Activated CD8-positive, alpha-beta T cell treated with anti-CD3 and anti-CD28 coated beads for 36 hours (primary cell): Measurements from ENCODE around the gene NR2C1. TPM values are rescaled to one million over a fixed set of nuclear protein-coding genes. Genes with fewer than 3 reads are reported as not detected.
A peak's percentile ranks its signal among the peaks of the same experiment; 100 is the strongest.

ENCODE experiments used
- ATAC-seq: fragments of 200-7000 bp; cut with Tn5 transposase; one replicate; pipeline ENCODE4 v1.10.0; 2021; ENCODE audit warnings: mild to moderate bottlenecking, moderate library complexity
- CTCF ChIA-PET: fragments of 350-600 bp; sonication (Branson Sonifier 250); formaldehyde crosslinking; loops from one replicate; lab custom pipeline; 2021; ENCODE audit warnings: antibody characterized with exemption; lab: Charles Lee
- POLR2A ChIA-PET: fragments of 350-600 bp; sonication (Branson Sonifier 250); formaldehyde crosslinking; loops from one replicate; lab custom pipeline; 2021; ENCODE audit warnings: antibody characterized with exemption; lab: Charles Lee
- DNase-seq: peaks from one replicate; pipeline ENCODE4 v3.0.0-alpha.2; 2020
- H3K27ac Mint-ChIP-seq: one replicate; pipeline ENCODE4 v1.8.0; 2021; ENCODE audit warnings: mild to moderate bottlenecking, mixed read lengths
- H3K27me3 Mint-ChIP-seq: one replicate; pipeline ENCODE4 v1.8.0; 2021; ENCODE audit warnings: mixed read lengths
- H3K36me3 Mint-ChIP-seq: one replicate; pipeline ENCODE4 v1.8.0; 2021; ENCODE audit warnings: low read depth, mixed read lengths
- H3K4me1 Mint-ChIP-seq: one replicate; pipeline ENCODE4 v1.8.0; 2021; ENCODE audit warnings: low read depth, mixed read lengths
- H3K4me3 Mint-ChIP-seq: one replicate; pipeline ENCODE4 v1.8.0; 2021; ENCODE audit warnings: mild to moderate bottlenecking, moderate library complexity, mixed read lengths
- H3K9me3 Mint-ChIP-seq: one replicate; pipeline ENCODE4 v1.8.0; 2021; ENCODE audit warnings: mixed read lengths
- intact Hi-C: fragments of 100-400 bp; cut with micrococcal nuclease; formaldehyde crosslinking; loops from one replicate; pipeline ENCODE4 v1.10.0; 2022
- total RNA-seq, 2 experiments: library from RNA; stranded (reverse); gene quantifications; one replicate each; pipeline ENCODE4 v1.2.3, GENCODE V29; 2021
- TF ChIP-seq, protein P1 (sequence below): fragments of 200-600 bp; IDR thresholded peaks from one replicate; pipeline ENCODE4 v1.8.0; 2022; ENCODE audit warnings: antibody characterized with exemption, mild to moderate bottlenecking

Gene NR2C1
- total RNA-seq, 2 experiments from 2014 or later = 24.9 to 32.4 TPM

DNA sequence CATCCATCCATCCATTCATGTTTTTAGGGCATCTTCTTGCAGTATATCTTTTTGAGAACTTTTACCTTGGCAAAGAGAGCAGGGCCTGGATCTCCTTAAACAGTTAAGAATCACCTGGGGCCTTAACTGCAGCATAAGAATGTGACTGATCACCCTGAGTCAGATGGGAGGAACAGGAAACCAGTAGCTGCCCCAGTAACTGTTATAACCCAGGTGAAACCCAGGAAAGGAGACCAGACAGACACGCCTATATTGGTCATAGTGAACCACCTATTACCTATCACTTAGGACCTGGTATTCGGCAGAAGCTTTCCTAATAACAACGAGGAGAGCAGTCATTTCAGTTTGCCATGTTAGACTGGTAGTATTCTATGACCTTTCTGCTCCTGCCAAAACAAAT, 43.4 kb upstream of the NR2C1 start:
- no peaks in the 10 kb centered on the region for H3K27me3 Mint-ChIP-seq
- DNase-seq (no peak), ATAC-seq (peak; percentile 58)
- H3K36me3 Mint-ChIP-seq = no peaks in the 10 kb centered on the region
- intact Hi-C loops = loop anchor here (2.0 to 5.0 kb wide), 2 partner anchors 216 to 418 kb away; no protein-coding TSS in a partner anchor
- ChIA-PET CTCF (interaction anchor here (0.8 to 4.7 kb wide), 19 partner anchors 8 to 700 kb away, joined by 3 to 50 read pairs (median 4); partner anchors contain the start of genes FGD6 and VEZT), POLR2A (no interaction called here)
- TF ChIP-seq, protein P1, sequence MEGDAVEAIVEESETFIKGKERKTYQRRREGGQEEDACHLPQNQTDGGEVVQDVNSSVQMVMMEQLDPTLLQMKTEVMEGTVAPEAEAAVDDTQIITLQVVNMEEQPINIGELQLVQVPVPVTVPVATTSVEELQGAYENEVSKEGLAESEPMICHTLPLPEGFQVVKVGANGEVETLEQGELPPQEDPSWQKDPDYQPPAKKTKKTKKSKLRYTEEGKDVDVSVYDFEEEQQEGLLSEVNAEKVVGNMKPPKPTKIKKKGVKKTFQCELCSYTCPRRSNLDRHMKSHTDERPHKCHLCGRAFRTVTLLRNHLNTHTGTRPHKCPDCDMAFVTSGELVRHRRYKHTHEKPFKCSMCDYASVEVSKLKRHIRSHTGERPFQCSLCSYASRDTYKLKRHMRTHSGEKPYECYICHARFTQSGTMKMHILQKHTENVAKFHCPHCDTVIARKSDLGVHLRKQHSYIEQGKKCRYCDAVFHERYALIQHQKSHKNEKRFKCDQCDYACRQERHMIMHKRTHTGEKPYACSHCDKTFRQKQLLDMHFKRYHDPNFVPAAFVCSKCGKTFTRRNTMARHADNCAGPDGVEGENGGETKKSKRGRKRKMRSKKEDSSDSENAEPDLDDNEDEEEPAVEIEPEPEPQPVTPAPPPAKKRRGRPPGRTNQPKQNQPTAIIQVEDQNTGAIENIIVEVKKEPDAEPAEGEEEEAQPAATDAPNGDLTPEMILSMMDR = no peak
- no peak overlapping the region for H3K27ac Mint-ChIP-seq
- H3K4me3 Mint-ChIP-seq = no peak overlapping the region
- no peaks in the 10 kb centered on the region for H3K9me3 Mint-ChIP-seq
- H3K4me1 Mint-ChIP-seq = no peaks in the 10 kb centered on the region

DNA sequence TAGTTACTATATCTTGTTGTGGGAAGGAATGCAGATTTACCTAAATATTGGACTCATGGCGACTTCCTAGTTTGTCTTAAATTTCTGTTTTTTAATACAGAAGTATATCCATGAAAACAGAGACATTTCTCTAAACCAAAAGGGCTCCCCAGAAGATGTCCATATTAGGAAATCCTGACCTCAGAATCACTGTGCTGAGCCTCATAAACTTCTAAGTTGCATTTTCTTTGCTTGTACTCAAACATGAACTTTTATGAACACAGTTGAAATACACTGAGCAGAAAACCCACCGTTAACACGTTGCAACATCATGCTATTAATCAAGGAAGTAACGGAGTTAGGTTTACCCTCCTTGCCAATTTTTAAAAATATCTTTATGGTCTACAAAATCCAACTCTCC, 42.9 kb upstream of the NR2C1 start:
- ChIA-PET POLR2A (no interaction called here), CTCF (interaction anchor here (0.8 to 4.7 kb wide), 18 partner anchors 8 to 700 kb away, joined by 3 to 50 read pairs (median 4); no protein-coding TSS in a partner anchor)
- DNase-seq (no peak), ATAC-seq (no peak)
- TF ChIP-seq, protein P1 = no peak
- Mint-ChIP-seq H3K9me3 (no peaks in the 10 kb centered on the region), H3K27ac (no peak overlapping the region), H3K36me3 (no peaks in the 10 kb centered on the region), H3K4me1 (no peaks in the 10 kb centered on the region), H3K27me3 (no peaks in the 10 kb centered on the region), H3K4me3 (no peak overlapping the region)
- intact Hi-C loops = loop anchor here (2.0 to 5.0 kb wide), 2 partner anchors 216 to 418 kb away; no protein-coding TSS in a partner anchor

DNA sequence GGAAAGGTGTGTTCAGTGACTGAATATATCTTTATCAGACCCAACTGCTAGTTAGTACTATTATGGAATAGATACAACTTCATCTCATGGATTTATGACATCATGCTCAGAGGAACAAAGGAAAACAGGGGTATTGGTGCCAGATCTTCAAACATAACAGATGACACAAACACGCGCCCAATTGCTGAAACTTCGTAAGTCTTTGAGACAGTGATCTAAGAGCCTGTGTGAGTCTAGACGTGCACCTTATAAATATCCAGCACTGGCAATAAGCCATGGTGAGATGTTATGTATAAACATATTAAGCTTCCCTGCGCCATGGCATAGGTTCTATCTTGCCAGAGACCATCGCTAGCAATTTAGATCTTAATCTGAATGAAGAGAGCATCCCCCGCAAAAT, 42.2 kb upstream of the NR2C1 start:
- no peak overlapping the region for H3K4me3 Mint-ChIP-seq
- ATAC-seq (no peak), DNase-seq (no peak)
- CTCF ChIA-PET = interaction anchor here (1.4 to 4.7 kb wide), 2 partner anchors 21 to 418 kb away, joined by 3 to 50 read pairs; no protein-coding TSS in a partner anchor
- no peaks in the 10 kb centered on the region for H3K4me1 Mint-ChIP-seq
- no peak overlapping the region for H3K27ac Mint-ChIP-seq
- H3K9me3 Mint-ChIP-seq = no peaks in the 10 kb centered on the region
- intact Hi-C loops = loop anchor here (2.0 to 5.0 kb wide), 2 partner anchors 217 to 419 kb away; no protein-coding TSS in a partner anchor
- no peaks in the 10 kb centered on the region for H3K36me3 Mint-ChIP-seq
- TF ChIP-seq, protein P1 = no peak
- no peaks in the 10 kb centered on the region for H3K27me3 Mint-ChIP-seq
- POLR2A ChIA-PET = no interaction called here

DNA sequence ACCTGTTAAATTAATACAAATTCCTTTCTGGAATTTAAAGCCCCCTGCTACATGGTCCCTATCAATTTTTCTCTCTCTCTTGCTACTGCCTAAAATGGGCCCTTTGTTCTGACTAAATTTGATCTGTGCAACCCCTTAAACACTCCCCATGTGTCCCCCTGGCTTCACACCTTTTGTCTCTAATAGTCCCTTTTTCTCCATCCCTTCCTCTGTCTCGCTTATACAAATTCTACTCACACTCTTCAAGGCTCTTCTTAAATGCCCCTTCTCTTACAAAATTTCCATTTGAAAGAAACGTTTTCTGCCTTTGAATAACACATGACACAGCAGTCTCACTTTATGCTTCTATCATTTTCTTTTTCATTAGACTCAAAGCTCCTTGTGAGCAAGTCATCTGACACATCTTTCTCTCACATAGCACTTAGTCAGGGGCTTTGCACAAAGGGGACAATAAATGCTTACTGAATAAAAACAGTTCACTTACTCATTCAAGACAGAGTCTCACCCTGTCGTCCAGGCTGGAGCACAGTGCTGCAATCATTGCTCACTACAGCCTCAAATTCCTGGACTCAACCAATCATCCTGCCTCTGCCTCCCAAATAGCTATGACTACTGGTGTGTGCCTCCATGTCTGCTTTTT, 41.5 kb upstream of the NR2C1 start:
- Mint-ChIP-seq H3K4me3 (no peak overlapping the region), H3K36me3 (no peaks in the 10 kb centered on the region), H3K4me1 (no peaks in the 10 kb centered on the region), H3K9me3 (no peaks in the 10 kb centered on the region), H3K27me3 (no peaks in the 10 kb centered on the region), H3K27ac (no peak overlapping the region)
- POLR2A ChIA-PET = interaction anchor here (0.6 kb wide), 2 partner anchors 38 to 367 kb away, joined by 3 read pairs; no protein-coding TSS in a partner anchor
- ATAC-seq (no peak), DNase-seq (no peak)
- CTCF ChIA-PET = interaction anchor here (4.7 kb wide), 1 partner anchor 419 kb away, joined by 50 read pairs; no protein-coding TSS in a partner anchor
- intact Hi-C loops = loop anchor here (5.0 kb wide), 1 partner anchor 217 kb away; no protein-coding TSS in a partner anchor
- TF ChIP-seq, protein P1 = no peak

DNA sequence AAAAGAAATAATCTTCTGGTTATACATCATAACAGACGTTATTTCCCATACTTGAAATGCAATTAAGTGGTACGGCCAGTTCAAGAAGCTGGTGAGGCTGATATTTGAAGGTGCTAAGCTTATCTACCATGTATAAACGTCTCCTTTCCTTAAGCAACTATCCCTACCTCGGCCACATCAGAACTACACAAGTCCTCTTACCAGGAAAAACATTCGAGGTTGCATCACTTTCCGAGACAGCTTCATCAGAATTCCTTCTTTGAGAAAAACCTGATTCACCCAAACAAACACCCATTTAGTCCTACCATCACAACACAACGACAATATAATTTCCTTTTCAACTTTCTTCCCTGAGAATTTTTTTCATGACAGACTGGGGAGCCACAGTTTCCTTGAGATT, 33.9 kb upstream of the NR2C1 start:
- ATAC-seq (no peak), DNase-seq (no peak)
- Mint-ChIP-seq H3K27me3 (no peaks in the 10 kb centered on the region), H3K27ac (no peak overlapping the region), H3K4me1 (peaks cover 6% of the 10 kb centered on the region), H3K9me3 (no peaks in the 10 kb centered on the region), H3K36me3 (no peaks in the 10 kb centered on the region), H3K4me3 (no peak overlapping the region)
- intact Hi-C loops = no loop called here
- TF ChIP-seq, protein P1 = no peak
- CTCF ChIA-PET = no interaction called here
- POLR2A ChIA-PET = no interaction called here
